Stomach (tissue), 4 donors: ENCODE measurements around the gene DNAH14.

Experiments used
- CTCF ChIP-seq, 7 experiments: fragments of 450-650 bp in 4 of 7; fragments of 200-600 bp in 3 of 7; sonication (generic) in 3 of 7; IDR thresholded peaks; one replicate each; pipeline ENCODE4 v1.5.1; 2016 to 2019; ENCODE audit warnings: antibody characterized with exemption in 7 of 7, control low read depth in 2 of 7, mild to moderate bottlenecking in 1 of 7
- EP300 ChIP-seq: sonication (generic); formaldehyde crosslinking; IDR thresholded peaks from one replicate; pipeline ENCODE4 v1.6.1; 2017; ENCODE audit warnings: antibody characterized with exemption
- POLR2A ChIP-seq, 4 donors: fragments of 450-650 bp; IDR thresholded peaks; one replicate each; pipeline ENCODE4 v1.6.1; 2016; ENCODE audit warnings: antibody characterized with exemption in 4 of 4, control low read depth in 2 of 4, mild to moderate bottlenecking in 1 of 4, moderate library complexity in 1 of 4
- POLR2AphosphoS5 ChIP-seq, 3 donors: sonication (generic); formaldehyde crosslinking; IDR thresholded peaks; one replicate each; pipeline ENCODE4 v1.6.1; 2016; ENCODE audit warnings: antibody characterized with exemption in 3 of 3

GRCh38 chr1:224901087-224901810, 28.2 kb upstream of the DNAH14 start:
- TF ChIP-seq POLR2AphosphoS5 (IDR thresholded peaks at IDR 0.05) (no peak), EP300 (no peak), CTCF (IDR thresholded peaks at IDR 0.05) (no peak), POLR2A (IDR thresholded peaks at IDR 0.05) (no peak)
